HUES6 (cell line): Measurements from ENCODE around the gene ENO1.

Experiments used
- H3K27ac ChIP-seq: 2 replicates; pipeline ENCODE4 v1.7.0; 2013; ENCODE audit warnings: low read depth, mild to moderate bottlenecking, low read length, inconsistent platforms
- H3K27me3 ChIP-seq: 2 replicates; pipeline ENCODE4 v1.6.1; 2013; ENCODE audit warnings: low read length; ENCODE audit not compliant: control insufficient read depth, insufficient read depth
- H3K36me3 ChIP-seq: 2 replicates; pipeline ENCODE4 v1.6.1; 2013; ENCODE audit warnings: low read length; ENCODE audit not compliant: control insufficient read depth, insufficient read depth
- H3K4me1 ChIP-seq: 2 replicates; pipeline ENCODE4 v1.6.1; 2013; ENCODE audit warnings: low read length; ENCODE audit not compliant: control insufficient read depth, insufficient read depth
- H3K4me3 ChIP-seq: 2 replicates; pipeline ENCODE4 v1.5.1; 2013; ENCODE audit warnings: low read depth, low read length
- H3K9ac ChIP-seq: one replicate; pipeline ENCODE4 v1.6.1; 2013; ENCODE audit warnings: mild to moderate bottlenecking, low read length
- H3K9me3 ChIP-seq: 2 replicates; pipeline ENCODE4 v1.6.1; 2013; ENCODE audit warnings: low read depth, low read length; ENCODE audit not compliant: control insufficient read depth, insufficient read depth

The ENO1 gene

GRCh38 chr1:8879464-8879921, 1.0 kb upstream of the ENO1 start:
- Histone ChIP-seq H3K9me3 (no peaks in the 10 kb centered on the region), H3K36me3 (peaks cover 28% of the 10 kb centered on the region), H3K27me3 (no peaks in the 10 kb centered on the region), H3K9ac (peak overlapping the region; percentile 95), H3K27ac (peak overlapping the region; percentile 93; the same call in 1 of the 2 replicates), H3K4me3 (peak overlapping the region; percentile 90), H3K4me1 (peaks cover 45% of the 10 kb centered on the region)

- Histone ChIP-seq H3K4me3 (peak overlapping the region; percentile 90), H3K4me1 (peaks cover 46% of the 10 kb centered on the region), H3K27ac (peak overlapping the region; percentile 93), H3K36me3 (peaks cover 33% of the 10 kb centered on the region), H3K9me3 (no peaks in the 10 kb centered on the region), H3K9ac (peak overlapping the region; percentile 95), H3K27me3 (no peaks in the 10 kb centered on the region)
These were observed 395 bp upstream of the ENO1 start for GRCh38 chr1:8878698-8879463.

DNA sequence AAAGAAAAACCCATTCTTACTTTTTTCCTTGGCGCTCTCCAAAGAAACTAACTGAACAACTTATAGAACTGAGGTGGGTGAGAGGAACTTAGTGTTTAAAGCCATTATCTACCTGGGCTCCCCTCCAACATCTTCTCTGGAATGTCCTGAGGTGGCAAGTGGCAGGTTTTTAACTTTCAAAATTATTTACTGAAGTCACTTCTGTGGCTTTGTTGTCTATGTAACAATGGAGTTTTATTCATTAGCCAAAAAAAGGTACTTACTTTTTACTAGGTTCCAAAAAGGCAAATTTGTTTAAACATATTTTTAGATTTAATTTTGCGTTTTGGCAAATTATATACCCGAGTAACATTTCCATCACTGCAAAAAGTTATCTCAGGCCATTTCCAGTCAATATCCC, 2.4 kb downstream of the ENO1 start:
- Histone ChIP-seq H3K9ac (peak overlapping the region; percentile 95), H3K36me3 (peaks cover 61% of the 10 kb centered on the region), H3K4me1 (peaks cover 61% of the 10 kb centered on the region), H3K27me3 (no peaks in the 10 kb centered on the region), H3K27ac (peak overlapping the region; percentile 13; the same call in 1 of the 2 replicates), H3K9me3 (no peaks in the 10 kb centered on the region), H3K4me3 (peak overlapping the region; percentile 90)

DNA sequence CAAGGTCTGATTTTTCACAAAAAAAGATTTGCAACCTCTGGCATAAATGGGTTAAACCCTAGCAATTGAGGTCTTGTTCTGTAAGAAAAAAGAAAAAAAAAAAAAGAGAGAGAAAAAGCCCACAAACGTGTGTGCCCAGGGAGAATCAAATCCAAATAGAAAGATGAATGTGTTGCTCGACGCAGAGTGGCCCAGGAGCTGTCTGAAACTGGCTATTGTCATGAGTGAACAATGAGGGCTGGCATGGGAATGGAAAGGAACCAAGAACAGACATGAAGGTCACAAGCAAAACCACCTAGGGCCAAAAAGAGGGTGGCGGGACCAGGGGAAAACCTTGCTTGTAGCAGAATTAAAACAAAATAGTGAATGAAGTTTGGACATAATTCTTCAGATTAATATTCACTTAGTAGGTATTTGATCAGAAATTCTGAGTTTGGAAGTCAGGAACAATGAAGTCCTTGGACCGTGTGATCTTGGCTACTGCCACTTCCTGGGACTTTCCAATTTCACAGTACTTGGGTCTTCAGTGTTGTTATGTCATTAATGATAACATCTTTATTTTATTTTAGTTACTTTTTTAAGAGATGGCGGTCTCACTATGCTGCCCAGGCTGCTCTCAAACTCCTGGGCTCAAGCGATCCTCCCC, 3.1 kb downstream of the ENO1 start:
- Histone ChIP-seq H3K4me1 (peaks cover 55% of the 10 kb centered on the region), H3K9ac (no peak overlapping the region), H3K27me3 (no peaks in the 10 kb centered on the region), H3K36me3 (peaks cover 69% of the 10 kb centered on the region), H3K9me3 (no peaks in the 10 kb centered on the region), H3K4me3 (peak overlapping the region; percentile 90), H3K27ac (0 out of 2 replicates have a peak overlapping the region, but pooled peaks have one; percentile 15)

- Histone ChIP-seq H3K9ac (peak overlapping the region; percentile 21), H3K27me3 (no peaks in the 10 kb centered on the region), H3K36me3 (peaks cover 77% of the 10 kb centered on the region), H3K27ac (peak overlapping the region; percentile 36), H3K9me3 (no peaks in the 10 kb centered on the region), H3K4me1 (peaks cover 47% of the 10 kb centered on the region), H3K4me3 (peak overlapping the region; percentile 90)
These were observed 4.0 kb downstream of the ENO1 start for GRCh38 chr1:8874230-8875201.

DNA sequence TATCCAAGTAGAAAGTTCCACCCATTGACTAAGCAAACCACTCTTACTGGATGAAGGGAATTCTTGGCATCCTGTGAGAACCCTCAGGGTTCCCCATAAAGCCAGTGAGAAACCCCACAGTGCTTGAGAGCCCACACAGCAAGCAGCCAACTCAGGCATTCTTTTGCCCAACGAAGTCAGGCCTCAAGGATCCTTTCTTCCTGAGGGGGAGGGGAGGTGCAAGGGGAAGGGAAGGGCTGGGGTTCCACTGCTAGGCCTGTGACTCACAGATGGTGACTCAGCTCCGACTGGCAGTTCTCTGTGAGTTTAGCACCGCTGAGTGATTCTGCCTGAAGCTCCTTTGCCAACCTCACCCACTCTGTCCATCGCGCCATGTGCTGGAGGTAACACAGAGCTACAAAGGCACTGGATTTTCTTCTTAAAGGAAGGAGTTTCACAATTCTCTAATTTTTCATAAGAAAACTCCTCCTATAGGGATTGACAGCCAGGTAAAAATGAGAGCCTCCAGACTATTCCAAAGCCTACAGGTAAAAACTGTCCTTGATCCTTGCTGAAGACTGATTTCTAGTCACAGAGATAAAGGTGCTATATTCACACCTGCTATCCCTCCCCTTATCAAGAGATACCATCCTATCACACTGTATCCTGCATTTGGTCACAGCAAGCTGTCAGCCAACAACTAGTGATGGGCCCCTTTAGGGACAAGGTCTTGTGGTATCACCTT, 4.8 kb downstream of the ENO1 start:
- Histone ChIP-seq H3K27ac (peak overlapping the region; percentile 41), H3K36me3 (peaks cover 85% of the 10 kb centered on the region), H3K4me1 (peaks cover 44% of the 10 kb centered on the region), H3K9me3 (no peaks in the 10 kb centered on the region), H3K4me3 (peak overlapping the region; percentile 12; the same call in 1 of the 2 replicates), H3K9ac (peak overlapping the region; percentile 21), H3K27me3 (no peaks in the 10 kb centered on the region)

DNA sequence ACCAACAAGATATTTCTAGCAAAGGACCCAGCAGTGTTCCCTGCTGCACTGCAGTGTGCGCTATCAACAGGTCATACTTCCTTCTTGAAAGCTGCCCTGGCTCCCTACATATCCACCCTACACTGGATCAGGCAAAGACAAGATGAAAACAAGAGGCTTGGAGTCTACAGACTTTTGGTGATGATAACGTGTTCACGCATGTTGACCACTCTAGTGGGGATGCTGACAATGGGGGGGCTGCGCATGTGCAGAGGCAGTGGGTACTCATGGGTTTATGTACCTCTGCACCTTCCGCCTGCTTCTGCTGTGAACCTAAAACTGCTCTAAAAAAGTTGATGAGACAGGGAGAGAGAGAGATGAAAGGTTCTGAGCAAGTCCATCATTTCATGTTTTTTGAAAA, 5.5 kb downstream of the ENO1 start:
- peak overlapping the region; percentile 12; the same call in 1 of the 2 replicates for H3K4me3 ChIP-seq
- H3K36me3 ChIP-seq, result peaks cover 92% of the 10 kb centered on the region
- peaks cover 44% of the 10 kb centered on the region for H3K4me1 ChIP-seq
- peak overlapping the region; percentile 4 for H3K9ac ChIP-seq
- no peaks in the 10 kb centered on the region for H3K9me3 ChIP-seq
- H3K27me3 ChIP-seq, result no peaks in the 10 kb centered on the region
- H3K27ac ChIP-seq, result peak overlapping the region; percentile 41; the same call in 1 of the 2 replicates

DNA sequence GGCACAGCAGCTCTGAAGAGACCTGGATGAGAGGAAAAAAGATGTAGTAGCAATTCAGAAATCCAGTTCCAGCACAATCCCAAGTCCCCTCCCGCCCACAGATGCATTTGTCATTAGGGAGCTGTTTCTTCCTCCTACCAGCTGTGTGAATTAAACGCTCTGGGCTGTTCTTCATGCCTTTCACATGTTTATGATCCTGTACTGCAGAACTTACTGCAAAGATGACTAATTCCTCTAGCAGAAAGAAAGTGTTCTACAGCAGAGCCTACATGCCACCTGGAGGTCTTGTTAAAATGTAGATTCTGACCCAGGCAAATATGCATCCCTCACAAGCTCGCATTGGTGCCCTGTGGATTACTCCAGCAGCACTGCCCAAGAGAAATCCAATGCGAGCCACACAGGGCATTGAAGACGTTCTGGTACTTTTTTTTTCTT, 6.5 kb downstream of the ENO1 start:
- H3K27me3 ChIP-seq, result no peaks in the 10 kb centered on the region
- H3K4me3 ChIP-seq, result no peak overlapping the region
- H3K27ac ChIP-seq, result peak overlapping the region; percentile 42; the same call in 1 of the 2 replicates
- H3K4me1 ChIP-seq, result peaks cover 44% of the 10 kb centered on the region
- H3K9ac ChIP-seq, result peak overlapping the region; percentile 5
- peaks cover 98% of the 10 kb centered on the region for H3K36me3 ChIP-seq
- no peaks in the 10 kb centered on the region for H3K9me3 ChIP-seq

- H3K9me3 ChIP-seq, result no peaks in the 10 kb centered on the region
- H3K27ac ChIP-seq, result 0 out of 2 replicates have a peak overlapping the region, but pooled peaks have one; percentile 42
- no peak overlapping the region for H3K9ac ChIP-seq
- H3K27me3 ChIP-seq, result no peaks in the 10 kb centered on the region
- peaks cover 100% of the 10 kb centered on the region for H3K36me3 ChIP-seq
- H3K4me1 ChIP-seq, result peaks cover 44% of the 10 kb centered on the region
- no peak overlapping the region for H3K4me3 ChIP-seq
These were observed 6.9 kb downstream of the ENO1 start for GRCh38 chr1:8871539-8871935.
